Endodermal cell (in vitro differentiated cells): ENCODE results near the gene CX3CR1. TPM values are rescaled to one million over a fixed set of nuclear protein-coding genes. Genes with fewer than 3 reads are reported as not detected.
"Not testable (repeated sequence)": the region's sequence is repeated elsewhere in the genome, so short reads cannot be mapped to it uniquely, and the experiment has no call there.

ENCODE experiments used
- DNase-seq: peaks from one replicate; pipeline ENCODE4 v3.0.0-alpha.2; 2017
- H3K27ac ChIP-seq: 2 replicates; pipeline ENCODE4 v1.5.1; 2013; ENCODE audit warnings: mild to moderate bottlenecking, low read depth, low read length, moderate library complexity
- H3K27me3 ChIP-seq: 2 replicates; pipeline ENCODE4 v1.6.1; 2013; ENCODE audit warnings: mild to moderate bottlenecking, low read length, moderate library complexity; ENCODE audit not compliant: insufficient read depth, control insufficient read depth, poor library complexity, severe bottlenecking
- H3K36me3 ChIP-seq: 2 replicates; pipeline ENCODE4 v1.7.0; 2013; ENCODE audit warnings: mild to moderate bottlenecking, low read length, moderate library complexity; ENCODE audit not compliant: control insufficient read depth, insufficient read depth
- H3K4me1 ChIP-seq: one replicate; pipeline ENCODE4 v1.7.0; 2013; ENCODE audit warnings: low read length; ENCODE audit not compliant: control insufficient read depth, insufficient read depth
- H3K4me3 ChIP-seq: 2 replicates; pipeline ENCODE4 v1.5.1; 2013; ENCODE audit warnings: mild to moderate bottlenecking, low read length, moderate library complexity
- H3K9ac ChIP-seq: 2 replicates; pipeline ENCODE4 v1.6.1; 2013; ENCODE audit warnings: mild to moderate bottlenecking, low read length, moderate library complexity; ENCODE audit not compliant: poor library complexity, severe bottlenecking; ENCODE audit errors: extremely low read depth
- H3K9me3 ChIP-seq: 2 replicates; pipeline ENCODE4 v1.6.1; 2013; ENCODE audit warnings: mild to moderate bottlenecking, low read length, moderate library complexity; ENCODE audit not compliant: control insufficient read depth
- H3K27ac Mint-ChIP-seq: 2 replicates; pipeline ENCODE4 v1.8.0; 2020; ENCODE audit warnings: mixed read lengths
- H3K27me3 Mint-ChIP-seq: 2 replicates; pipeline ENCODE4 v1.8.0; 2021; ENCODE audit warnings: mild to moderate bottlenecking, mixed read lengths; ENCODE audit not compliant: insufficient read depth
- H3K36me3 Mint-ChIP-seq: 2 replicates; pipeline ENCODE4 v1.8.0; 2020; ENCODE audit warnings: low read depth, mixed read lengths
- H3K4me1 Mint-ChIP-seq: 2 replicates; pipeline ENCODE4 v1.8.0; 2020; ENCODE audit warnings: mixed read lengths
- H3K4me3 Mint-ChIP-seq: 2 replicates; pipeline ENCODE4 v1.8.0; 2020; ENCODE audit warnings: mild to moderate bottlenecking, moderate library complexity, mixed read lengths
- H3K9me3 Mint-ChIP-seq: 2 replicates; pipeline ENCODE4 v1.8.0; 2020; ENCODE audit warnings: mild to moderate bottlenecking, mixed read lengths
- CTCF ChIP-seq: fragments of 200-600 bp; sonication (generic); conservative IDR thresholded peaks from 2 replicates; pipeline ENCODE4 v1.5.0; 2021; ENCODE audit warnings: antibody characterized with exemption, mild to moderate bottlenecking
- WGBS, 2 experiments: methylation state at CpG; one replicate each; pipeline versions ENCODE4 v1.1.5 to v1.1.7; 2013; ENCODE audit warnings: missing lambda C conversion rate in 2 of 2, mixed read lengths in 1 of 2; ENCODE audit not compliant: insufficient coverage in 1 of 2, insufficient read length in 1 of 2; 5-methylcytosine and 5-hydroxymethylcytosine counted together
- total RNA-seq, 2 donors: library from RNA; stranded (reverse); fragmentation: NEBNext Ultra II Directional in 1 of 2; extraction: Animal tissue kit (Norgen Biotek cat#: 25700) in 1 of 2; gene quantifications; 2 replicates in 1 of 2; 3 replicates in 1 of 2; pipeline ENCODE4 v1.2.1, GENCODE V29; 2021

CX3CR1 gene
- total RNA-seq, 2 donors from 2014 or later: not detected

- Histone ChIP-seq H3K9me3 (no peaks in the 10 kb centered on the region), H3K27ac (no peak overlapping the region), H3K4me1 (no peaks in the 10 kb centered on the region), H3K27me3 (no peaks in the 10 kb centered on the region), H3K36me3 (no peaks in the 10 kb centered on the region), H3K4me3 (no peak overlapping the region), H3K9ac (no peak overlapping the region)
- Mint-ChIP-seq H3K27me3 (no peaks in the 10 kb centered on the region), H3K9me3 (no peaks in the 10 kb centered on the region), H3K27ac (no peak overlapping the region), H3K4me1 (peaks cover 1% of the 10 kb centered on the region), H3K4me3 (no peak overlapping the region), H3K36me3 (no peaks in the 10 kb centered on the region)
- no peak for DNase-seq
- TF ChIP-seq CTCF: no peak
These were observed 43.1 kb upstream of the CX3CR1 start for GRCh38 chr3:39322936-39323335.

GRCh38 chr3:39322209-39322715, 42.4 kb upstream of the CX3CR1 start:
- H3K36me3 ChIP-seq, H3K36me3 Mint-ChIP-seq, H3K9ac ChIP-seq, H3K9me3 Mint-ChIP-seq, H3K27me3 Mint-ChIP-seq, DNase-seq, H3K27me3 ChIP-seq, H3K27ac Mint-ChIP-seq, H3K9me3 ChIP-seq, H3K4me3 ChIP-seq, H3K27ac ChIP-seq, H3K4me3 Mint-ChIP-seq, H3K4me1 ChIP-seq, H3K4me1 Mint-ChIP-seq: not testable (repeated sequence)
- WGBS, 2 experiments: 43 to 64% methylated on average over 2 to 3 of the region's 3 CpGs

GRCh38 chr3:39321574-39321983, 41.7 kb upstream of the CX3CR1 start:
- H3K27ac Mint-ChIP-seq, H3K9me3 Mint-ChIP-seq, H3K27me3 Mint-ChIP-seq, DNase-seq, H3K27me3 ChIP-seq, H3K27ac ChIP-seq, H3K4me1 ChIP-seq, H3K9me3 ChIP-seq, H3K4me3 Mint-ChIP-seq, H3K36me3 ChIP-seq, H3K4me1 Mint-ChIP-seq, H3K36me3 Mint-ChIP-seq, H3K9ac ChIP-seq, H3K4me3 ChIP-seq: not testable (repeated sequence)
- WGBS, 2 experiments: 91 to 93% methylated on average over 2 of the region's 2 CpGs

GRCh38 chr3:39319249-39319648, 39.4 kb upstream of the CX3CR1 start:
- Mint-ChIP-seq H3K4me1 (peaks cover 1% of the 10 kb centered on the region), H3K27me3 (no peaks in the 10 kb centered on the region), H3K9me3 (peaks cover 16% of the 10 kb centered on the region), H3K4me3 (no peak overlapping the region), H3K36me3 (no peaks in the 10 kb centered on the region), H3K27ac (no peak overlapping the region)
- no peak for TF ChIP-seq CTCF
- no peak overlapping the region for H3K9ac ChIP-seq
- DNase-seq: no peak
- no peaks in the 10 kb centered on the region for H3K4me1 ChIP-seq
- H3K4me3 ChIP-seq: no peak overlapping the region
- H3K36me3 ChIP-seq: no peaks in the 10 kb centered on the region
- H3K9me3 ChIP-seq: peaks cover 6% of the 10 kb centered on the region
- H3K27me3 ChIP-seq: no peaks in the 10 kb centered on the region
- H3K27ac ChIP-seq: no peak overlapping the region
